HG02623 (cell line): ENCODE data around the gene TRIM39.

Experiments used
- ATAC-seq: cut with Tn5 transposase; IDR thresholded peaks from one replicate; pipeline ENCODE4 v1.9.1; 2021; ENCODE audit warnings: moderate library complexity; ENCODE audit not compliant: unreplicated experiment

The TRIM39 gene

DNA sequence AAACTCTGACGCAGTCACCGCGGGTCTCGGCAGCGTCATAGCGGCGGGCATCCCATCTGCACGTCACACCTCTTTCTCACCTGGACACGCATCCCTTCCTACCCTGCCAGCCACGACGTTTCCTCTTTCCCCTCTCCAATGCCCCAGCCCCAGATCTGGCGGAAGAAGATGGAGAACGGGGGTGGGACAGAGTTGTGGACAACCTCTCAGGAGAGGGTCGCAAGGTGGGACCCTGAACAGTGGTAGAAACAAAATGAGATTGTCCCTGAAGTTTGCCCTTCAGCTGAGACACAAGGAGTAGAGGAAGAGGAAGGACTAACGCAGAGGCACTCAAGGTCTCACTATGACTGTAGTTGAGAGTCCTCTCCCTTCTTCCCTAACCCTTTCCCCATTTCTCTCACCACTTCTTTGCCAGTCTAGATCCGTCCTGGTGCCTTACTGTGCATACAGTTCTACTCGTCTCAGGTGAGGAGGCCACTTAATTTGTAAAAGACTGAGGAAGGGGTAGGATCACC lies 562 bp downstream of the TRIM39 start:
- ATAC-seq: no peak

DNA sequence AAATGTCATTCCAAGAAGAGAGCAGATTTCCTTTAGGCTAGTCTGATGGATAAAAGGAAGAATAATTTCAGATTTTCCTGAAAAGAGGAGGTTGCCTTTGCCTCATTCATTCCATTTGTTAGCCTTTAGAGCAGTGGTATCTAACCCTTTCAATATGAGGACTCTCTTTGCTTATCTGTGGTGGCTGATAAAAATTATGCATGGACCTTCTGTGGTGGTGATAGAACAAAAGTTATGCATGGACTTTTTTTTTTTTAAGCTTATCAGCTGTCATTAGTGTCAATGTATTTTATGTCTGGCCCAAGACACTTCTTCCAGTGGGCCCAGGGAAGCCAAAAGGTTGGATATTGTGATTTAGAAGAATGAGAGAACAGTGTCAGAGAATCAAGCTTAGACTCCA lies 1.7 kb downstream of the TRIM39 start:
- no peak for ATAC-seq

DNA sequence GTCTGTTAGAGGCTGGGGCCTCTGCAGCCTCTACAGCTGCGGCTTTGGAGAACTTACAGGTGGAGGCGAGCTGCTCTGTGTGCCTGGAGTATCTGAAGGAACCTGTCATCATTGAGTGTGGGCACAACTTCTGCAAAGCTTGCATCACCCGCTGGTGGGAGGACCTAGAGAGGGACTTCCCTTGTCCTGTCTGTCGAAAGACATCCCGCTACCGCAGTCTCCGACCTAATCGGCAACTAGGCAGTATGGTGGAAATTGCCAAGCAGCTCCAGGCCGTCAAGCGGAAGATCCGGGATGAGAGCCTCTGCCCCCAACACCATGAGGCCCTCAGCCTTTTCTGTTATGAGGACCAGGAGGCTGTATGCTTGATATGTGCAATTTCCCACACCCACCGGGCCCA lies 2.6 kb downstream of the TRIM39 start:
- no peak for ATAC-seq

- ATAC-seq: no peak
These were observed 5.3 kb downstream of the TRIM39 start for GRCh38 chr6:30331981-30332380.

DNA sequence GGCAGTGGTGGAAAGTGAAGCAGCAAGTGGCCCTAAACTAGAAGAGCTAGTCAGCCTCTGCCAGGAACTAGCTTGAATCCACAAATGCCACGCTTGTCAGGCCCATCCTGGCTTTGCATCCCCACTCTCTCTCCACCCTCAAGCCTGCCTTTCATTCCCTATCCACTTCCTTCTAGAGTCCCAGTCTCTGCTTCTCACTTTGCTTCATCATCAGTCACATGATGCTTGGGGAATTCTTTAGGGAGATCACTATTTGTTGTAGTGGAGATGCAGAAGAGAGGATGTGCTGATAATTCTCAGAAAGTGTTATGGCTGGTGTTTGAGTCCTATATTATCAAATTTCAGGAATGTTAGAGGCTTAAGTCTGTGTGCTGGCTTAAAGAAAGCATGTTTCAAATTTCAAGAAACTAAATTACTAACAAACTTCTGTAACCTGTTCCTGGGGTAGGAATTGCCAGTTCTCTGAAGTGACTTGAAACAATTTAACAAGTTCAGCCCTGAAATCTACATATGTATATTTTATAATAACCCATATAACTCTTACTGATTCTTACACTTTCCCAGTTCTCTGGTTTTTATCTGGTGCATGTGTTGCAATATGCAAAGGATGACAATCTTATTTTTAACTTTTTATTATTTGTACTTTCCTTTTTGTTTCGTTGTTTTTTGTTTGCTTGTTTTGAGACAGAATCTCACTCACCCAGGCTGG lies 7.5 kb downstream of the TRIM39 start:
- no peak for ATAC-seq

- ATAC-seq: no peak
These were observed 13.9 kb downstream of the TRIM39 start for GRCh38 chr6:30340589-30341054.

DNA sequence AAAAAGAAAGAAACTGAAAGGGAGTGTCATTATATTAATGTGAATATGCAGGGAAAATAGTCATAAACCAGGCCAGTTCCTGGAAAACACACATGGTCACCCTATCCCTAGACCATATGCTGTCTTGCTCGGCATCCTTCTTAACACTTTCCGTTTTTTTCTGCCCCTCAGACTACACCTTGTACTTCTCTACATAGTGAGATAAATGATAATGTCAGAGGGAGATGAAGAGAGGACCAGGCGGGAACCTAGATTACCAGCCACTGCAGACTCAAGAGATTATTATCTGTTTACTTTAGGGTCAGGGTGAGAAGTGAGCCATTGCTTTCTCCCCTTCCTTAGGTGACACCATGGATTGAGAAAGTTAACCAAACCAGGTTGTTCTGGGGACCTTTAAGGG lies 14.5 kb downstream of the TRIM39 start:
- ATAC-seq: no peak

GRCh38 chr6:30341728-30342127 lies 15.0 kb downstream of the TRIM39 start:
- ATAC-seq: no peak

DNA sequence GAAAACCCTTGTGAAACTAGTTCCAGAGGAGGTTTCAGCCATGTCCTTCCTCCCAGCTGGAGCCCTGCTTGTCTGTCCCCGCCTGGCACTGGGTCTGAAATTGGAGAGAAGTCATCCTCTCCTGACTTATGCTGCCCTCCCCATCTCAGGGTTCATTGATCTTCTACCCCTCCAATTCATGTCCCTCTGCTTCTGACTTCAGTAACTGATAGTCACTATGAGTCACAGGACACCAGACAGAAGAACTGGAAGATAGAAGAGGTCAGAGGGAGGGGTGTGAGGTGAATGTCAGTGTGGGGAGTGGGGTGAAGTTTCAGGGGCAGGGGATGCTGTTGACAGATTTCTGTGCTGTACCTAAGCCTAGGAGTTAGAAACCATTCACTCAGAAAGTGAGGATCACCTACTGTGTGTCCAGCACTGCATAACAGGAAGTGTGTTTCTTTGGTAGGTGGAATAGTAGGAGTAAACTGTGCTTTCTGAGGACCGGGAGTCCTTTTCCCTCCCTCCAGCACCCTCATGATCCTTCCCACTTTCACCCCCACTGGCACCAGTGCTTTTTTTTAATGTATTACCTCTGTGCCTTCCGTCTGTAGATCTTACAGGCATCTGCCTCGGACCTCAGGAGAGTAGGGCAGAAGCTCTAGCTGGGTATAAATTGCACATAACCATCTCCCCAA lies 17.6 kb downstream of the TRIM39 start:
- no peak for ATAC-seq

DNA sequence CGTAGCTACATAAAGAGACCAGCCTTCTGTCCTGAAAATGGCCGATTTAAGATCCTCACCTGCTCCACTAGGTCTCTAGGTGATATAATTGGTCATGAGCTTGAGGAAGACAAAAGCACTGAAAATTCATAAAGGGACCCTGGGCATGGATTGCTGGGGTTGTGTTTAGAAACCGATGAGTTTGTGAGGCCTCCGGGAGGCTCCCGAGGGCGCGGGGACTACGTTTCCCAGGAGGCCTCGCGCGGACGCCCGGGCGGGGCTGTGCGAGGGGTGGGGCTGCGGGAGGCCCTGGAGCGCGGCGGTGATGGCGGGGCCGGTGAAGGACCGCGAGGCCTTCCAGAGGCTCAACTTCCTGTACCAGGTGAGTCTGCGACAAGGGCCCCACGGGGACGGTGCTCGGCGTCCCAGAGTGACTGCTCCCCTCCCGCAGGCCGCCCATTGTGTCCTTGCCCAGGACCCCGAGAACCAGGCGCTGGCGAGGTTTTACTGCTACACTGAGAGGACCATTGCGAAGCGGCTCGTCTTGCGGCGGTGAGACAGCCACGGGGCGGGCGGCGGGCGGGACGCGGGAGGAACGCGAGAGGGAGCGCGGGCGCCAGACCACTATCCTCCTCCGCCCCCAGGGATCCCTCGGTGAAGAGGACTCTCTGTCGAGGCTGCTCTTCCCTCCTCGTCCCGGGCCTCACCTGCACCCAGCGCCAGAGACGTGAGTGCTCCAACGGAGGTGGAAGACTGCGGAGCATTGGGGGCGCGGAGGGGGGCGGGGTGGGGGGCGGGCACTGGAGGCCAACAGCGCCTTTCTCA lies 18.3 kb downstream of the TRIM39 start, which contains the start of gene RPP21:
RPP21 (plus strand) TSS at position 289 of the 804 bp plus-strand sequence; CDS start at position 305, 16 bp downstream.
- peak; percentile 85 for ATAC-seq

- ATAC-seq: no peak
These were observed 19.1 kb downstream of the TRIM39 start for GRCh38 chr6:30345852-30346251.

GRCh38 chr6:30348957-30349356 lies 22.2 kb downstream of the TRIM39 start:
- no peak for ATAC-seq

DNA sequence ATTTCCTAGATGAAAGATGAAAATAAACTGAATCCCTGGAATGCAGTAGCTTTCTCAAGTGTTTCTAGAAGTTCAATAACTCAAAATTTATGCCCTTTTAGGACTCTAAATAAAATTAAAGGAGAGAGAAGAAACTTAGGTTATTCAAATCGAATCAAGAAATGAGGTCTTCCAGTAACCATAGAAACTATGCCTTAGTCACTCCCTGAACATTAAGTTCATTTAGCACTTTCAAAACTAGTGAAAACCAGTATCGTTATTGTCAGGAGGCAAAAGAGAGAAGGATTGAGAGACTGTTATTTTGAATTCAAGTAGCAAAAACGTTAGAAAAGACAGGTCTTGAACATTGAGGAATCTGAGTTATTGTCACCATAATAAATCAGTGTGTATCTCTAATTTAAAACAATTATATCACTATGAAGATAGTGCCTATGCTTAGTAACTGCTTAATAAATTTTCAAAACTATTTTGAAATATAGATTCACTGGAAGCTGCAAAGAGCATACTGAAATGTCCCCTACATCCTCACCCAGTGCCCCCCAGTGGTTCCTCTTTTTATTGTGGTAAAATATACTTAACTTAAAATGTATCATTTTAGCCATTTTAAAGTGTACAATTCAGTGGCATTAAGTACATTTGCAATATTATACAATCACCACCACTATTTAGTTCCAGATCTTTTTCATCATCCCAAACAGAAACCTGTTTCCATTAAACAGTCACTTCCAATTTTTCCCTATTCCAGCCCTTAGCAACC lies 22.9 kb downstream of the TRIM39 start:
- ATAC-seq: no peak

DNA sequence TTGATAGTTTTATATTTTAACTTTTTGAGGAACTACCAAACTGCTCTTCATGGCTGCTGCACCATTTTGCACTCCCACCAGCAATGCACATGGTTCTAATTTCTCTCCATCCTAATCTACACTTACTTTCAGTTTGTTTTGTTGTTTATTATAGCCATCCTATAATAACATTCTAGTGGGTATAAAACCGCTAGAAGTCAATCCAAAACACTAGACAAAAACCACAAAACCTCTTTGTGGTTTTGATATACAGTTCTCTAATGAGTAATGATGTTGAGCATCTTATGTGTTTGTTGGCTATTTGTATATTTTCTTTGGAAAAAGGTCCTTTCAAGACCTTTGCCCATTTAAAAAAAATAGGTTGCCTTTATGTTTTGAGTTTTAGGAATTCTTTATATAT lies 23.8 kb downstream of the TRIM39 start:
- ATAC-seq: no peak

DNA sequence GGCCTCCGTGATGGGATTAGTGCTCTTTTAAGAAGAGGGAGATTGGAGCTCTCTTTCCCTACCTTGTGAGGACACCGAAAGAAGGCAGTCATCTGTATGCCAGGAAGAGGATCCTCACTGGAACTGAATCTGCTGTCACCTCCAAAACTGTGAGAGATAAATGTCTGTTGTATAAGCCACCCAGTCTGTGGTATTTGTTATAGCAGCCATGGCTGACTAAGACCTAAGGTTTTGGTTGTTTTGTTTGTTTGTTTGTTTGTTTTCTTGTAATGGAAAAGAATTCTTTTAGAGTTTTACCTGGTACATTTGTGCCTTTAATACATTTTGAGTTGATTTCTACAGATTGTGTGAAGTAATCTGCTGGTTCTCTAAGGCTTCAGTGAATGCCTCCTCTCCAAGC lies 25.8 kb downstream of the TRIM39 start:
- ATAC-seq: no peak

GRCh38 chr6:30355281-30355680 lies 28.6 kb downstream of the TRIM39 start:
- ATAC-seq: no peak

- ATAC-seq: no peak
These were observed 29.8 kb downstream of the TRIM39 start for GRCh38 chr6:30356536-30356935.

DNA sequence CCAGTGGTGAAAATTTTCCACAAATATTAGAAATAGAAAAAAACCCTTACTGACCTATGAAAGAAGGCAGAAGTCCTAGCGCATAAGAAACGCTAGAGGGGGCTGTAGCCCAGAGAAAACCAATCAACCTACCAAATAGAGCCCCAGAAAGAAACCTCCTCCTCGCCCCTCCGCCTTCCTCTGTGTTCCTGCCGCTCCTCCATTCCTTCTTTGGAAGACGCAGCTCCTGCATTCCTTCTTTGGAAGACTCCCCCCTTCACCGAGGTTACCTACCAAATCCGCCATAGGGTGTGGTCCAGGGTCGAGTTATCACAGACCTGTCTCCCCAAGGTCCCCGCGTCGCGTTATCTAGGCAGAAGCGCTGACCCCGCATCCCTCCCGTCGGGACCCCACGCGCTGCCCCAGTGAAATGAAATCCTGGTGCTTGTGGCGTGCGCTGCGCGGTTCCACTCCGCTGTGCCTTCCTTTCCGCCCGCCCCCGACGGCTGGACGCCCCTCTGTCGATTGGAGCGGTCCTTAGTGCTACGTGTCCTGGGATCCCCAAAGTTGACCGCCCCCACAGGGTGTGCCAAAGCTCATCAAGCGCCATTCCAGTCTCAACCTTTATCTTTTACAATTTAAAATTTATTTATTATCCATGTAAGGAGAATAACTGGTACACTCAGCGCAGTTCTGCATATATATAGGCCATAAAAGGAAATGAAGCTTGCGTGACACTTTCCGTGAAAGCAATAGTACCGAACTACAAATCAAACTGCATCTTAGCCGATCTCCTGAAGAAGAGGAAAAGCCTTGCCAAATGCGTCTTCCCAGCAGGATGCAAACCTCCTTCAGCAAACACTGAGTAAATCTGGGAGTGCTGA lies 31.2 kb downstream of the TRIM39 start:
- ATAC-seq: no peak

DNA sequence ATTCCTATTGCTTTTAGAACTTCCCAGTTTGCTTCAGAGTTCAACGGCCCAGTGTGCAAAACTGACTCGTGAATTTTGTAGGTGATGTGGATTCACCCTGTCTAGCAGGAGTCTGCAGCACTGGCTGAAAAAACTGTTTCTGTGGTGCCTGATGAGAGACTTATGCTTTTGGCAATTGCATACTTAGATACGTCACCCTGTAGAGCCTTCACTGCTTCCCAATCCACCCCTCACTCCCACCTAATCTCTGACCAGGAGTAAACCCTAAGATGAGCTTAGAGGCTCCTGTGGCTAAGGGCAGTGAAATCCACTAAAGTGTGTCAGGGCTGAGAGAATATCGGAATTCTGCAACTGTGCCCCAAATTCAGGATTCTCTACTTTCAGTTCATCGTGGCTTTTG lies 32.5 kb downstream of the TRIM39 start:
- ATAC-seq: no peak

GRCh38 chr6:30360139-30360538 lies 33.4 kb downstream of the TRIM39 start:
- no peak for ATAC-seq
